H1 (cell line): ENCODE data around the gene NAPA. TPM values are rescaled to one million over a fixed set of nuclear protein-coding genes. Genes with fewer than 3 reads are reported as not detected.

Source experiments
- EP300 ChIP-seq, 2 experiments: IDR thresholded peaks; 1 replicate in 1 of 2; 2 replicates in 1 of 2; pipeline ENCODE4 v1.6.1; 2011 to 2012; ENCODE audit warnings: low read depth in 2 of 2, low read length in 2 of 2, mild to moderate bottlenecking in 2 of 2, borderline replicate concordance in 1 of 2, inconsistent platforms in 1 of 2, moderate library complexity in 1 of 2
- SIX5 ChIP-seq: IDR thresholded peaks from 2 replicates; pipeline ENCODE4 v1.6.1; 2011; ENCODE audit warnings: mild to moderate bottlenecking, low read depth, low read length
- SP1 ChIP-seq: IDR thresholded peaks from 2 replicates; pipeline ENCODE4 v1.6.1; 2011; ENCODE audit warnings: low read depth, low read length
- TAF1 ChIP-seq: IDR thresholded peaks from 2 replicates; pipeline ENCODE4 v1.6.1; 2011; ENCODE audit warnings: mild to moderate bottlenecking, low read depth, low read length
- polyA plus RNA-seq, 7 experiments: library from polyadenylated mRNA; depleted of rRNA in 3 of 7; stranded (reverse) in 5 of 7; unstranded in 2 of 7; fragments of >200 nt in 5 of 7; fragments of 200-250 nt in 2 of 7; gene quantifications; 1 replicate in 5 of 7; 2 replicates in 1 of 7; 4 replicates in 1 of 7; pipeline versions ENCODE4 v1.2.1 to v1.2.3, GENCODE V29; 2011 to 2013; ENCODE audit warnings: missing spikeins in 2 of 7, mixed read lengths in 2 of 7
- total RNA-seq: library from RNA; stranded (reverse); fragmentation: NEBNext Ultra II Directional; extraction: Animal tissue kit (Norgen Biotek cat#: 25700); gene quantifications from 2 replicates; pipeline ENCODE4 v1.2.1, GENCODE V29; 2021

Gene NAPA
- total and polyA plus RNA-seq, 2 of the 8 experiments (the other 6 are each of a cell fraction or from before 2014, with no cell fraction given) = 58.5 to 78.2 TPM

DNA sequence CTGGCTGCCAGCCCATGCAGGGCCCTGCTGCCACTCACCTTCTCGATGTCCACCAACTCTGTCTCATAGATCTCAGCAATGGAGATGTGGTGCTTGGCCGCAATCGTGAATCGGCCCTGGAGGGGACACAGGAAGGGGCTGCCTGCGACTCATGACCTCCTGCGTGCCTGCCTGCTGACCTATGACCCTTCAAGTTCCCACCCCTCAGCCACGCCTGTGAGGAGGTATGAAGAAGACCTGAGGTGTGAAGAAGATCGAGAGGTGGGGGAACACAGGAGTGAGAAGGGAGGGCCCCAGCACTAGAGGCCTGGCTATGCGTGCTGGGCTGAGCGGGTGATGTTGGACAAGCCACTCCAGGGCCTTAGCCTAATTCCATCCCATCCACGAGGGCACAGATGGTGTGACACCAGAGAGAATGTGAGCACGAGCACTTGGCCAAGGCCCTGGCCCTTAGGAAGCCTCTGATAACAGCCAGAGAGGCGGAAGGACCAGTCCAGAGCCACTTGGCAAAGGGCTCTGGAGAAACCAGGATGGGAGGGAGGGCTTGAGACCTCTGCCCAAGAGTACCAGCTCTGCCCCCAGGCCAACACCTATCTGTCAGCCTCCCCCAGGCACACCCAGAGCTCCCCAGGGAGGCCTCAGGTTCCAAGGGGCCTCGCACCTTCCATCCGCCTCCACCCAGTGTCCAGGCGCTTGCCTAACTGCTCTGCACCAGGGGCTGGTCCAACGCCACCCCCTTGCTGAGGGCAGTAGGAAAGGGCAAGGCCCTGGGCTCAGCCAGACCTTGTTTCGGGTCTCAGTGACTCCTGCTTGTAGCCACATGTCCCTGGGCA lies 21.3 kb downstream of the NAPA start (continued):
- TF ChIP-seq TAF1 (no peak), SP1 (no peak), SIX5 (no peak), EP300 (IDR thresholded peaks at IDR 0.05; ENCODE audit: borderline replicate concordance in 1 of 2, low read depth in 2 of 2, low read length in 2 of 2) (no peak)
